Measurements from ENCODE around the gene KCNIP2. TPM values are rescaled to one million over a fixed set of nuclear protein-coding genes. Genes with fewer than 3 reads are reported as not detected.

KCNIP2 gene
- total RNA-seq, 1 donor: 1.4 TPM

- no peaks in the 10 kb centered on the region for H3K79me2 ChIP-seq (ENCODE audit: insufficient read depth, low read length)
- no peak for DNase-seq (ENCODE audit: insufficient read length, low spot score, missing footprints)
- H2AFZ ChIP-seq (ENCODE audit: low read length): no peak overlapping the region
Measured at GRCh38 chr10:101888251-101888949, 44.8 kb upstream of the KCNIP2 start.

GRCh38 chr10:101887775-101888174, 44.2 kb upstream of the KCNIP2 start:
- Histone ChIP-seq H3K79me2 (ENCODE audit: insufficient read depth, low read length) (no peaks in the 10 kb centered on the region), H4K20me1 (ENCODE audit: insufficient read depth, low read length) (no peaks in the 10 kb centered on the region), H3K4me2 (ENCODE audit: insufficient read depth, low read length) (no peak overlapping the region), H3K36me3 (ENCODE audit: insufficient read depth, low read length) (no peaks in the 10 kb centered on the region), H3K4me1 (ENCODE audit: insufficient read depth, low read length) (no peaks in the 10 kb centered on the region), H3K9me3 (ENCODE audit: low read depth, low read length) (no peaks in the 10 kb centered on the region), H3K4me3 (ENCODE audit: insufficient read depth, low read length) (no peak overlapping the region), H3K27me3 (ENCODE audit: insufficient read depth, low read length) (no peaks in the 10 kb centered on the region), H3K27ac (ENCODE audit: low read depth, low read length) (no peak overlapping the region), H2AFZ (ENCODE audit: low read length) (no peak overlapping the region)
- no peak for TF ChIP-seq CTCF (IDR thresholded peaks at IDR 0.05; ENCODE audit: extremely low read depth, low read depth, low read length)
- no peak for DNase-seq (ENCODE audit: insufficient read length, low spot score, missing footprints)

More at GRCh38 chr10:101888251-101888949, 44.8 kb upstream of the KCNIP2 start:
- Histone ChIP-seq H3K27ac (ENCODE audit: low read depth, low read length) (no peak overlapping the region), H3K4me2 (ENCODE audit: insufficient read depth, low read length) (no peak overlapping the region), H3K4me1 (ENCODE audit: insufficient read depth, low read length) (peaks cover 3% of the 10 kb centered on the region), H3K4me3 (ENCODE audit: insufficient read depth, low read length) (no peak overlapping the region), H3K36me3 (ENCODE audit: insufficient read depth, low read length) (no peaks in the 10 kb centered on the region), H3K27me3 (ENCODE audit: insufficient read depth, low read length) (no peaks in the 10 kb centered on the region), H3K9me3 (ENCODE audit: low read depth, low read length) (no peaks in the 10 kb centered on the region), H4K20me1 (ENCODE audit: insufficient read depth, low read length) (no peaks in the 10 kb centered on the region)
- TF ChIP-seq CTCF (IDR thresholded peaks at IDR 0.05; ENCODE audit: extremely low read depth, low read depth, low read length): no peak

GRCh38 chr10:101886521-101887312, 43.1 kb upstream of the KCNIP2 start:
- Histone ChIP-seq H3K4me2 (ENCODE audit: insufficient read depth, low read length) (no peak overlapping the region), H3K27me3 (ENCODE audit: insufficient read depth, low read length) (no peaks in the 10 kb centered on the region), H3K4me3 (ENCODE audit: insufficient read depth, low read length) (no peak overlapping the region), H3K27ac (ENCODE audit: low read depth, low read length) (no peak overlapping the region), H3K9me3 (ENCODE audit: low read depth, low read length) (no peaks in the 10 kb centered on the region), H3K36me3 (ENCODE audit: insufficient read depth, low read length) (no peaks in the 10 kb centered on the region), H3K4me1 (ENCODE audit: insufficient read depth, low read length) (no peaks in the 10 kb centered on the region), H3K79me2 (ENCODE audit: insufficient read depth, low read length) (no peaks in the 10 kb centered on the region), H2AFZ (ENCODE audit: low read length) (no peak overlapping the region), H4K20me1 (ENCODE audit: insufficient read depth, low read length) (no peaks in the 10 kb centered on the region)
- no peak for TF ChIP-seq CTCF (IDR thresholded peaks at IDR 0.05; ENCODE audit: extremely low read depth, low read depth, low read length)
- no peak for DNase-seq (ENCODE audit: insufficient read length, low spot score, missing footprints)

All from osteoblast (primary cell).